Small intestine (tissue), 7 donors: Measurements from ENCODE around the gene SLIRP. TPM values are rescaled to one million over a fixed set of nuclear protein-coding genes. Genes with fewer than 3 reads are reported as not detected.

Experiments
- DNase-seq, 2 donors: peaks; one replicate each; pipeline versions ENCODE4 v3.0.0 to v3.0.0-alpha.2; 2013
- FAIRE-seq: peaks from 2 replicates; lab custom pipeline; 2012; peaks lifted over from hg19 to GRCh38; lab: Jason Lieb, UNC
- H3K27ac ChIP-seq, 3 donors: one replicate each; pipeline ENCODE4 v1.5.1; 2013; ENCODE audit warnings: low read length in 2 of 3, mild to moderate bottlenecking in 2 of 3, control low read depth in 1 of 3, inconsistent platforms in 1 of 3, low read depth in 1 of 3, moderate library complexity in 1 of 3
- H3K27me3 ChIP-seq, 3 donors: one replicate each; pipeline ENCODE4 v1.6.1; 2013; ENCODE audit warnings: low read length in 3 of 3, inconsistent platforms in 1 of 3; ENCODE audit not compliant: control insufficient read depth in 3 of 3, insufficient read depth in 3 of 3
- H3K36me3 ChIP-seq, 3 donors: one replicate each; pipeline ENCODE4 v1.6.1; 2013; ENCODE audit warnings: low read length in 3 of 3, inconsistent platforms in 1 of 3, low read depth in 1 of 3, mild to moderate bottlenecking in 1 of 3, moderate library complexity in 1 of 3; ENCODE audit not compliant: control insufficient read depth in 3 of 3, insufficient read depth in 2 of 3
- H3K4me1 ChIP-seq, 3 donors: one replicate each; pipeline ENCODE4 v1.6.1; 2013; ENCODE audit warnings: low read length in 2 of 3, inconsistent platforms in 1 of 3, low read depth in 1 of 3, mild to moderate bottlenecking in 1 of 3, moderate library complexity in 1 of 3; ENCODE audit not compliant: control insufficient read depth in 3 of 3, insufficient read depth in 2 of 3
- H3K4me3 ChIP-seq, 3 donors: one replicate each; pipeline ENCODE4 v1.5.1; 2013; ENCODE audit warnings: low read length in 3 of 3, control low read depth in 1 of 3, inconsistent platforms in 1 of 3, low read depth in 1 of 3, mild to moderate bottlenecking in 1 of 3, moderate library complexity in 1 of 3
- H3K9me3 ChIP-seq, 2 donors: one replicate each; pipeline ENCODE4 v1.6.1; 2013; ENCODE audit warnings: low read depth in 1 of 2, low read length in 1 of 2; ENCODE audit not compliant: control insufficient read depth in 2 of 2, insufficient read depth in 1 of 2
- WGBS, 3 donors: extraction: QIAGEN DNeasy Blood & Tissue Kit; methylation state at CpG; one replicate each; pipeline ENCODE4 v1.1.7; 2013; 5-methylcytosine and 5-hydroxymethylcytosine counted together
- polyA plus RNA-seq, 4 donors: library from polyadenylated mRNA; stranded (reverse) in 3 of 4; unstranded in 1 of 4; fragments of 200-250 nt in 3 of 4; fragments of 120-200 nt in 1 of 4; gene quantifications; one replicate each; pipeline versions ENCODE4 v1.2.1 to v1.2.3, GENCODE V29; 2013
- donor health status: healthy with polysubstance abuse.
- donor health status: control.
- donor health status: control.
- donor health status: Bipolar disorder and iron deficiency.
- donor health status: healthy.

SLIRP gene
- polyA plus RNA-seq, 4 donors: 105 to 497 (median 430) TPM

DNA sequence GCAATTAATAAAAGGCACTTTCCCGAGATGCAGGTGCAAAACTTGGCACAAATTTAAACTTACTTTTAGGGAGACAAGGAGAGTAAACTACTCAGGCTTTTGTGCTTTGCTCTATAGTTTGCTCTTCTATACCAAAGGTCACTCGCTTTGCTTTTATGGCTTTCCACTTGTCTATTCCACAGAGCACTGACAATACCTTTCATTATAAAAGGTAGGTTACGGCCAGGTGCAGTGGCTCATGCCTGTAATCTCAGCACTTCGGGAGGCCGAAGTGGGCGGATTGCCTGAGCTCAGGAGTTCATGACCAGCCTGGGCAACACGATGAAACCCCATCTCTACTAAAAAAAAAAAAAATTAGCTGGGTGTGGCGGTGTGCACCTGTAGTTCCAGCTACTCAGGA, 33.0 kb upstream of the SLIRP start:
- Histone ChIP-seq H3K36me3 (peaks cover 5 to 32% (median 13%) of the 10 kb centered on the region in 3 donors), H3K4me1 (peaks cover 0 to 3% (median 2%) of the 10 kb centered on the region in 3 donors), H3K27me3 (no peaks in the 10 kb centered on the region), H3K9me3 (no peaks in the 10 kb centered on the region), H3K4me3 (no peak overlapping the region), H3K27ac (no peak overlapping the region)
- DNase-seq (peak; percentile 66 to 92), FAIRE-seq (no peak)
- 17 to 66% (median 55%) methylated on average over 8 of the region's 8 CpGs for WGBS, 3 donors

DNA sequence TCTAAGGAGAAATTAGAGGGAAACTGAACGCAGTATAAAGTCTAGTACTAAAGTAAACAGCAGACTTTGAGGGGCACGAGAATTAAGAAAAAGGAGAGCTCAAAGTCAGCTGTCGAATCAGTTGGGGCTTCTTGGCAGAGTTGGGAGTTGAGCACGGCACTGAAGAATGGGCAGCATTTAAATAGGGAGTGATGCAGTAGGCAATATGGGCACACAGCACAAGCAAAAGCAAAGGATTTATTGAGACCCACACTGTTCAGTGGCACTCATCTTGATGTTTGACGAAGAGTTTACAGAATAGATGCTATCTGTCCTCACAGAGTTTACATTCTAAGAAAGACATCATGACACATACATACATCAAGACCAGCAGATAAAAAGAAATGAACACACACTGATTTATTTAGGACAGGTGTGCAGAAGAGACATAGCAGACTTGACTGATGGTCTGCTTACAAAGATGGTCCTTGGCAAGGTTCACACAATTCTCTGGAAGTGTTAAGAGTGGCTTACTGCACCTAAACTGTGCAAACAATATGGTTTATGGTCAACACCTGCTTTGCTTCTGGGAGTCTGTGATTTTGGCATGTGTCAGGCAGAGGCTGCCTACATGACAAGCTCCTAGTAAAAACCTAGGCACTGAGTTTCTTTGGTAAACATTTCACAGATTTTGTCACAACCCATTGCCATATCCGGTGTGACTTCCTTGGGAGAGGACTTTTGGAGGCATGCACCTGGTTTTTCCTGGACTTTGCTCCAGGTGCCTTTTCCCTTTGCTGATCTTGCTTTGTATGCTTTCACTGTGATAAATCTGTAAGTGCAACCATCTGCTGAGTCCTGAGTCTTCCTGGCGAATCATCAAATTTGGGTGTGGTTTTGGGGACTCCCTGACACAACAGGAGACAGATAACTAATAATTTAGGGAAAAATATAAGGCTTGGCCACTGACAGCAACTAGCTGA, 26.4 kb upstream of the SLIRP start:
- 59 to 64% (median 63%) methylated on average over 7 of the region's 7 CpGs for WGBS, 3 donors
- H3K4me1 ChIP-seq: peaks cover 5 to 6% (median 6%) of the 10 kb centered on the region in 3 donors
- no peak overlapping the region for H3K4me3 ChIP-seq
- H3K27ac ChIP-seq: peak overlapping the region; percentile 24 to 59 (median 34)
- no peak for FAIRE-seq
- H3K27me3 ChIP-seq: no peaks in the 10 kb centered on the region
- peaks cover 0 to 23% (median 4%) of the 10 kb centered on the region in 3 donors for H3K36me3 ChIP-seq
- no peaks in the 10 kb centered on the region for H3K9me3 ChIP-seq
- peak; percentile 80 to 88 for DNase-seq

DNA sequence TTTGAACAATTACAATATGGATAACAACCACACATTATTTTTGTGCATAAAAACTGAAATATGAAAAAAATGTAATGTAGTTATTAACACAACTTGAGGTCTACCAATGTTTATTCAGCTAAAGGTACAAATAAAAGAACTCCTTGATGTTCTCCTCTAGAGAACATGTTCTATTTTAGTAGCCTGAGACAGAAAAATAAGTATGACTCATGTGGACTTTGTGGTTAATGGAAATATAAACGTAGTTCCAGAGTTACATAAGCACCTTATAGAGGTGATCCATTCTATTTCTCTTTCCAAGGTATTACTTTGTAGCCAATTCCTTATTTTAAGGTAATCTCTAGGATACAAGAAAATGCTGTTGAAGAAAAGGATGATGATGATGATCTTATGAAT, 25.7 kb upstream of the SLIRP start:
- peak; percentile 86 for FAIRE-seq
- H3K36me3 ChIP-seq: peaks cover 0 to 22% (median 4%) of the 10 kb centered on the region in 3 donors
- H3K4me3 ChIP-seq: no peak overlapping the region
- peaks cover 5 to 6% (median 6%) of the 10 kb centered on the region in 3 donors for H3K4me1 ChIP-seq
- peak overlapping the region in 1 of 3 donors; percentile 34 for H3K27ac ChIP-seq
- 0 to 23% (median 2%) methylated on average over 1 of the region's 1 CpG for WGBS, 3 donors
- H3K9me3 ChIP-seq: no peaks in the 10 kb centered on the region
- peak; percentile 34 to 76 for DNase-seq
- H3K27me3 ChIP-seq: no peaks in the 10 kb centered on the region

DNA sequence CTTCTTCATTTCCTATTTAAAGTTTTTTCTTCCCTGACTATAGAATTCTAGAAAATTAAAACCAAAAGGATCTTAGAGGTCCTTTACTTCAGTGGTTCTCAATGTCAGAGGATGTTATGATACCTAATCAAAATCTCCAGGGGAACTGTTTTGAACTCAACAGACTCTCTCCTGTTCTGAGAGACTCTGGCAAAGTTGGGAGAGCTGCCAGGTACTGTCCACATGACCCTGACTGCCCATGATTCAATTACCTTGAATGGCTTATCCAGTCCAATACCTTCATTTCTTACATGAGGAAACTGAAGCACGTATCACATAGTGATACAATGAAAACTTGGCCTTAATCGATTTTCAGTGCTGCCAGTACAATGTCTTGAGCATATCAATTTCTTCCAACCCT, 16.6 kb upstream of the SLIRP start:
- H3K4me1 ChIP-seq: no peaks in the 10 kb centered on the region
- no peaks in the 10 kb centered on the region for H3K27me3 ChIP-seq
- H3K36me3 ChIP-seq: peaks cover 6 to 21% (median 16%) of the 10 kb centered on the region in 3 donors
- FAIRE-seq (no peak), DNase-seq (no peak)
- no peaks in the 10 kb centered on the region for H3K9me3 ChIP-seq
- 83 to 88% (median 85%) methylated on average over 2 of the region's 2 CpGs for WGBS, 3 donors
- no peak overlapping the region for H3K4me3 ChIP-seq
- no peak overlapping the region for H3K27ac ChIP-seq

DNA sequence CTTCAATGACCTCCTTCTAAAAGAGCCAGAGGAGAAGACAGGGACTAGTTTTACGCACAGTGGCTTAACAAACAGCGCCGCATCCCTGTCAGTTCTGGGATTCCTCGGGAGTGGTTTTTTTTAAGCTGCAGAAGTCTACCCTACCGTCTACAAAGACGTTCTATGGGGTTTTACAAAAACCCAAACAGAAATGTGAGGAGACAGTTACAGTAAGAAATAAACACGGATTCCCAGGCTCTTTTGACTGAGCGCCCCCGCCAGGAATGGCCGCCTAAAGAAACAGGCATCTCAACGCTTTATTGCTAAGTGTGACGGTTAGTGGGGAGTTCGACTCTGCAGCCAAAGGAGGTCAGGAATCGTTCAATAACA, 564 bp upstream of the SLIRP start:
- Histone ChIP-seq H3K27ac (peak overlapping the region in 2 of 3 donors; percentile 29 to 72), H3K4me1 (peaks cover 4 to 15% (median 13%) of the 10 kb centered on the region in 3 donors), H3K36me3 (peaks cover 2 to 26% (median 11%) of the 10 kb centered on the region in 3 donors), H3K9me3 (no peaks in the 10 kb centered on the region), H3K27me3 (no peaks in the 10 kb centered on the region), H3K4me3 (peak overlapping the region; percentile 61 to 100 (median 83))
- FAIRE-seq (no peak), DNase-seq (peak in 1 of 2 donors; percentile 61)
- WGBS, 3 donors: 0 to 1% (median 1%) methylated on average over 14 of the region's 14 CpGs

DNA sequence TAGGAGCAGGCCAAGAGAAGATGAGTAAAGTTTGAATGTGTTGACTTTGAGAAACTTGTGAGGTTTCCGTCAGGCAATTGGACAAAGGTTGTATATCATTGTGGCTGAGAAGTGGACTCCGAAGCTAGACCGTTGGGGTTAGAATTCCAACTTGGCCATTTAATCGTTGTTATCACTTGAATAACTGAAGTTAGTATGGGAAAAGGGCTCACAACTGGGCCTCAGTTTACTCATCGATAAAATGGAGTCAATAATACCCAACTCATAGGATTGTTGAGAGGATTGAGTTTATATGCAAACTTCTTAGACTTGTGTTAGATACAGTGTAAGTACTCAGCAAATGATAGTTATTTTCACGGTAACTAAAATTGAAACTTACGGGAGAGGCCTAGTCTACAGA, 846 bp downstream of the SLIRP start:
- Histone ChIP-seq H3K36me3 (peaks cover 2 to 17% (median 5%) of the 10 kb centered on the region in 3 donors), H3K27me3 (no peaks in the 10 kb centered on the region), H3K4me1 (peaks cover 4 to 15% (median 13%) of the 10 kb centered on the region in 3 donors), H3K4me3 (peak overlapping the region; percentile 61 to 100 (median 83)), H3K9me3 (no peaks in the 10 kb centered on the region), H3K27ac (no peak overlapping the region)
- 3 to 11% (median 6%) methylated on average over 7 of the region's 7 CpGs for WGBS, 3 donors
- peak; percentile 25 to 37 for DNase-seq
- FAIRE-seq: no peak

DNA sequence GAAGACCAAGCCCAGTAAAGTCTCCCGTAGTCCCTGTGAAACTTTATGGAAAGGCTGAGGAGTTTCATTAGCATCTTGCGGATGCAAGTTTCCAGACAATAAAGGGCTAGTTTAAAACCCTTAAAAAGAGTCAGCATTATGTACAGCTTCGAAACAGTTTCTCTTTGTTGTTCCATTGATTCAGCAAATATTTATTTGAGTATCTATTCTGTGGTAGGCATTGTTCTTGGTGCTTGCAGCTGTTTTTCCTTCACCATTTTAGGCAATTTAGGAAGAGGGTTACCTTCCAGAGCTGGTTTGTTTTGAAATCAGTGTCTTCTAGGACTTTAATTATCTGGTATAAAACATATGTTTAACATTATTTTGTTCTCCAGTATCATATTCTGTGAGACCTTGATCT, 1.5 kb downstream of the SLIRP start:
- no peaks in the 10 kb centered on the region for H3K9me3 ChIP-seq
- DNase-seq (no peak), FAIRE-seq (no peak)
- H3K27ac ChIP-seq: no peak overlapping the region
- 48 to 58% (median 49%) methylated on average over 3 of the region's 3 CpGs for WGBS, 3 donors
- H3K4me3 ChIP-seq: peak overlapping the region in 2 of 3 donors; percentile 21 to 100
- H3K27me3 ChIP-seq: no peaks in the 10 kb centered on the region
- peaks cover 4 to 15% (median 13%) of the 10 kb centered on the region in 3 donors for H3K4me1 ChIP-seq
- H3K36me3 ChIP-seq: peaks cover 3 to 20% (median 5%) of the 10 kb centered on the region in 3 donors

DNA sequence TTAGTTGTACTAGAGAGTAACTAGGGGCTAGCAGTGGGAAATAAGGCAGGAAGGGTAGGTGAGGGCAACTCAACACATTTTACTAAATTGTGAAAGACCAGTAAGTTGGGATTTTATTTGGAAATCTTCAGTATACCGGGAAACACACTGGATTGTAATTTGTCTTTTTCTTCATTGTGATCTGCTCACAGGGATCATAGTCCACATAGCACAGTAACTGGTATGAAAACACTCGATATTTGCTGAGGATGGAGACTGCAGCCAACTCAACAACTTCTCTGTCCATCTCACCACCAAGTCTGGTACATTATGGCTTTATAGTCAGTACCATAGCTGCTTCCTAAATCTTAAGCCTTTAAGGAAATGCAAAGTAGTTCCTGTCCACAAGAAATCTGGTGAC, 2.5 kb downstream of the SLIRP start:
- FAIRE-seq: no peak
- H3K9me3 ChIP-seq: no peaks in the 10 kb centered on the region
- no peaks in the 10 kb centered on the region for H3K27me3 ChIP-seq
- H3K4me1 ChIP-seq: peaks cover 4 to 15% (median 13%) of the 10 kb centered on the region in 3 donors
- peaks cover 3 to 23% (median 8%) of the 10 kb centered on the region in 3 donors for H3K36me3 ChIP-seq
- no peak overlapping the region for H3K4me3 ChIP-seq
- no peak overlapping the region for H3K27ac ChIP-seq
- WGBS, 3 donors: 28 to 67% (median 43%) methylated on average over 2 of the region's 2 CpGs
- DNase-seq: no peak
